HEK293T (cell line): Measurements from ENCODE around the gene OXER1.

Experiments used
- CTCF ChIA-PET: fragments of 350-600 bp; formaldehyde crosslinking; extraction: SDS; loops from one replicate; lab custom pipeline; 2021; ENCODE audit warnings: antibody characterized with exemption, inconsistent platforms; lab: Yijun Ruan, JAX
- POLR2A ChIA-PET: fragments of 350-600 bp; formaldehyde crosslinking; extraction: SDS; loops from one replicate; lab custom pipeline; 2020; ENCODE audit warnings: antibody characterized with exemption, inconsistent platforms; lab: Yijun Ruan, JAX
- DNase-seq: peaks from one replicate; pipeline ENCODE4 v3.0.0; 2012; ENCODE audit warnings: mixed read lengths; ENCODE audit errors: extremely low spot score
- ARNT ChIP-seq: fragments of 450-650 bp; IDR thresholded peaks from 2 replicates; pipeline ENCODE4 v1.6.1; 2017; ENCODE audit warnings: mild to moderate bottlenecking
- BHLHE40 ChIP-seq: fragments of 450-650 bp; IDR thresholded peaks from 2 replicates; pipeline ENCODE4 v1.6.1; 2016; ENCODE audit warnings: mild to moderate bottlenecking, moderate library complexity, borderline replicate concordance
- CTBP1 ChIP-seq: fragments of 450-650 bp; IDR thresholded peaks from 2 replicates; pipeline ENCODE4 v1.6.1; 2016; ENCODE audit warnings: borderline replicate concordance
- ELF4 ChIP-seq: fragments of 450-650 bp; IDR thresholded peaks from 2 replicates; pipeline ENCODE4 v1.6.1; 2017; ENCODE audit warnings: antibody characterized with exemption
- FOXA1 ChIP-seq: fragments of 450-650 bp; IDR thresholded peaks from 2 replicates; pipeline ENCODE4 v1.6.1; 2016; ENCODE audit warnings: mild to moderate bottlenecking
- FOXK2 ChIP-seq: fragments of 450-650 bp; IDR thresholded peaks from 2 replicates; pipeline ENCODE4 v1.6.1; 2016; ENCODE audit warnings: mild to moderate bottlenecking
- FOXM1 ChIP-seq: fragments of 450-650 bp; IDR thresholded peaks from 2 replicates; pipeline ENCODE4 v1.6.1; 2017; ENCODE audit warnings: mild to moderate bottlenecking, borderline replicate concordance
- HDGF ChIP-seq: fragments of 450-650 bp; IDR thresholded peaks from 2 replicates; pipeline ENCODE4 v1.6.1; 2017; ENCODE audit warnings: antibody characterized with exemption, borderline replicate concordance
- L3MBTL2 ChIP-seq: fragments of 450-650 bp; conservative IDR thresholded peaks from 2 replicates; pipeline ENCODE4 v1.6.1; 2016; ENCODE audit warnings: mild to moderate bottlenecking
- LEF1 ChIP-seq: fragments of 450-650 bp; IDR thresholded peaks from 2 replicates; pipeline ENCODE4 v1.6.1; 2017; ENCODE audit warnings: mild to moderate bottlenecking, borderline replicate concordance
- NFRKB ChIP-seq: fragments of 450-650 bp; IDR thresholded peaks from 2 replicates; pipeline ENCODE4 v1.6.1; 2016; ENCODE audit warnings: mild to moderate bottlenecking, moderate library complexity
- PKNOX1 ChIP-seq: fragments of 450-650 bp; IDR thresholded peaks from 2 replicates; pipeline ENCODE4 v1.6.1; 2016
- SP1 ChIP-seq: fragments of 450-650 bp; IDR thresholded peaks from 2 replicates; pipeline ENCODE4 v1.6.1; 2017
- SUZ12 ChIP-seq: fragments of 450-650 bp; IDR thresholded peaks from 2 replicates; pipeline ENCODE4 v1.6.1; 2016; ENCODE audit warnings: mild to moderate bottlenecking
- TARDBP ChIP-seq: fragments of 450-650 bp; IDR thresholded peaks from 2 replicates; pipeline ENCODE4 v1.6.1; 2016
- ZNF384 ChIP-seq: fragments of 450-650 bp; IDR thresholded peaks from 2 replicates; pipeline ENCODE4 v1.6.1; 2016

OXER1 gene

GRCh38 chr2:42788478-42788793 is 24.5 kb upstream of the OXER1 start:
- POLR2A ChIA-PET: no interaction called here
- TF ChIP-seq FOXK2: no peak
- TF ChIP-seq TARDBP: no peak
- no peak for TF ChIP-seq ARNT
- no peak for TF ChIP-seq SP1
- TF ChIP-seq BHLHE40: no peak
- TF ChIP-seq FOXM1: no peak
- TF ChIP-seq CTBP1: no peak
- TF ChIP-seq PKNOX1: no peak
- TF ChIP-seq HDGF: no peak
- CTCF ChIA-PET: no interaction called here
- no peak for DNase-seq

GRCh38 chr2:42787788-42788477 is 24.0 kb upstream of the OXER1 start:
- DNase-seq: no peak
- TF ChIP-seq PKNOX1 (no peak), LEF1 (no peak), FOXK2 (no peak), FOXA1 (no peak), TARDBP (no peak), HDGF (no peak), ARNT (no peak), SUZ12 (no peak), ZNF384 (no peak), SP1 (no peak)
- ChIA-PET CTCF (no interaction called here), POLR2A (no interaction called here)

GRCh38 chr2:42787424-42787787 is 23.5 kb upstream of the OXER1 start:
- ChIA-PET CTCF (no interaction called here), POLR2A (no interaction called here)
- no peak for DNase-seq

GRCh38 chr2:42786561-42787345 is 22.8 kb upstream of the OXER1 start:
- no peak for DNase-seq
- ChIA-PET CTCF (no interaction called here), POLR2A (no interaction called here)
- TF ChIP-seq PKNOX1 (no peak), HDGF (no peak), ZNF384 (no peak), FOXM1 (no peak)

More at GRCh38 chr2:42787424-42787787, 23.5 kb upstream of the OXER1 start:
- no peak for TF ChIP-seq LEF1
- TF ChIP-seq FOXK2: no peak

- no peak for DNase-seq
- no peak for TF ChIP-seq TARDBP
- TF ChIP-seq PKNOX1: no peak
- ChIA-PET POLR2A (interaction anchor here (1.1 to 1.6 kb wide), 2 partner anchors 25 to 26 kb away, joined by 3 to 8 read pairs; no protein-coding TSS in a partner anchor), CTCF (no interaction called here)
Observed at GRCh38 chr2:42784204-42784880, 20.4 kb upstream of the OXER1 start.

- TF ChIP-seq ELF4 (no peak), FOXA1 (no peak), L3MBTL2 (no peak), SUZ12 (no peak), ARNT (no peak), NFRKB (no peak), ZNF384 (no peak), BHLHE40 (no peak), CTBP1 (no peak), HDGF (no peak), PKNOX1 (no peak), FOXM1 (no peak)
- no peak for DNase-seq
- CTCF ChIA-PET: no interaction called here
- POLR2A ChIA-PET: interaction anchor here (1.6 kb wide), 1 partner anchor 27 kb away, joined by 8 read pairs; no protein-coding TSS in a partner anchor
Observed at GRCh38 chr2:42783511-42783910, 19.6 kb upstream of the OXER1 start.
